ENCODE measurements around the gene EIF2S2.

EIF2S2 gene

DNA sequence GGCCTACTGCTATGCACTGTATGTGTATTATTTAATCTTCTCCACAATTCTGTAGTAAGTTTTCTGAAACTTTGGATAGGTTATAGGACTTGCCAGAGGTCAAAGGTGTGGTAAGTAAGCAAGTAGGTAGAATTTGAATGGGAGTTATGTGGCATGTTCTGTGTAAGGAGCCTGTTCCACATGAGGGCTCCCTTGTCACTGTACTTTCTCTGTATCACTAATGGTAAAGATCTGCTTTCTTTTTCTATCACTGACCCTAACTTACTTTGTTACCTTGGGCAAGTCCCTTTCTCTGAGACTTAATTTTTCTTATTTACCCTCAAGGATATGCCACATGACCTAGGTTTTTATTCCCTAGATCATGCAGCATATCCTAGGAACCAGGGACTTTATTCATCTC, 50.3 kb downstream of the EIF2S2 start:
- DNase-seq = no peak

DNA sequence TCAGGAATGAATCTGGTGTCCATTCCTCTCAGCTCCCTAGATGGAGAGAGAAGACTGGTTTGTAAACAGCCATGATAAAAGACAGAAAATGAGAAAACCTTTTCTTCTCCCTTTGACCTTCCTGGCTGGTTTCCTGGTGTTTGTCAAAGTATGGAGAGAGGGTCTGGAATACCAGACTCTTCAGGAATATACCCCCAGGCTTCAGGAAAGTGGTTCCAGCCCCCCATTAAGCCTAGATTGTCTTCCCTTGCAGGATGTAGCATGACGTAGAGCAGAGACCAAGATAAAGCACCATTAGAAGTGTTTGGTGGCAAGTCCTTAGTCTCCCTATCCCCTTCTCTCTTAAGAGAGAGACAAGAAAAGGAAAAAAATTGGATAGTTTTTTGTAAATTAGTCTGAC, 51.1 kb downstream of the EIF2S2 start:
- DNase-seq = no peak

DNA sequence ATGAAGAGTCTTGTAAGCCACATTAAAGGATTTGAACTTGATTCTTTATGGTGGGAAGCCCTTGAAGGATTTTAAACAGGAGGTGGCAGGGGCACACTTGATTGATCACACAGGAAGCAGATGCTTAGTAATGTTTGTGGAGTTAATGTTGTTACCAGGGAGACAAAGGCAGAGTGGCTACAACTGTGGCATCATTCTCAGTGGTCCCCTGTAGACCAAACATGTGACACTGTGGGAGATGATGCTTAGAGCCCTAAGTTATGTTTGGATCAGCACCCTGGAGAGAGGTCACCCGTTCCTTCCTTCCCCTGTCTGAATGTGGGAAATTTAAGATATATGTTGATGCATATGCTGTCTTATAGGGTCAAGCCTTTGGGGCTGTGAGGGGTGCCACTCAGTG, 53.2 kb downstream of the EIF2S2 start:
- DNase-seq = no peak

DNA sequence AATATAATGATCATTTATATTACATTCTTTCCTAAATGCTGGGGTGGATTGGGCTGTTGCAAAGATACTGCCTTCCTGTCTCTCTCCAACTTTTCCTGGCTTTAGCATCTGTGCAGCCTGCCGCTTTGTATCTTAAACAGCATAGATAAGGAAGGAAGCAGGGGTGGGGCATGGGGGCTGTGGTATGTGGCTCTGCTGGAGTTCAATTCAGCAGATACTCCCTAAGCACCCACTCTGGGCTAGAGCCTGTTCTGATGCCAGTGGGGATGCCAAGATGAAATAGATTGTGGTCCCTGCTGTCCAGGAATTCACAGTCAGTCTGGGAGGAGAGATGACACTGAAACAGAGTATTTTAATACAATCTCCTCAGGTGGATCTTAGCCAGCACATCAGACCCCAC, 56.8 kb downstream of the EIF2S2 start:
- DNase-seq = no peak

DNA sequence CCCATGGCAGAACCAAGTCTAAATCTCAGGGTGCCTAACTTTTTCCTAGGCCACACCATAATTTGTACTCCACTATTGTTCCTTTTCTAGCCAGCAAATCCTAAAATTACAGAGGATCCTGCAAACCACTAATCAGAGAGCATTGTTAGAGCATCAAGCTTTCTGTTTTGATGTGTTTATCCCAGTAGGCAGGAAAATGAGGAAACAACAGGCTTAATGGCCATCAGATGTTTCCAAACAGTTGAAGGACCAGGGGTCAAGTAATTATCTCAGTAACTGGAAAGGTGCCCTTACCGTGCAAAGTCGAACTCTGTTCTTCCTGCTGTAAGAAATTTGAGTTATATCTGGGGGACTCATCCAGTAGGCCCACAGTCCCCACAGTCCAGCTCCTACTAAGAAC, 59.6 kb downstream of the EIF2S2 start:
- DNase-seq = no peak

DNA sequence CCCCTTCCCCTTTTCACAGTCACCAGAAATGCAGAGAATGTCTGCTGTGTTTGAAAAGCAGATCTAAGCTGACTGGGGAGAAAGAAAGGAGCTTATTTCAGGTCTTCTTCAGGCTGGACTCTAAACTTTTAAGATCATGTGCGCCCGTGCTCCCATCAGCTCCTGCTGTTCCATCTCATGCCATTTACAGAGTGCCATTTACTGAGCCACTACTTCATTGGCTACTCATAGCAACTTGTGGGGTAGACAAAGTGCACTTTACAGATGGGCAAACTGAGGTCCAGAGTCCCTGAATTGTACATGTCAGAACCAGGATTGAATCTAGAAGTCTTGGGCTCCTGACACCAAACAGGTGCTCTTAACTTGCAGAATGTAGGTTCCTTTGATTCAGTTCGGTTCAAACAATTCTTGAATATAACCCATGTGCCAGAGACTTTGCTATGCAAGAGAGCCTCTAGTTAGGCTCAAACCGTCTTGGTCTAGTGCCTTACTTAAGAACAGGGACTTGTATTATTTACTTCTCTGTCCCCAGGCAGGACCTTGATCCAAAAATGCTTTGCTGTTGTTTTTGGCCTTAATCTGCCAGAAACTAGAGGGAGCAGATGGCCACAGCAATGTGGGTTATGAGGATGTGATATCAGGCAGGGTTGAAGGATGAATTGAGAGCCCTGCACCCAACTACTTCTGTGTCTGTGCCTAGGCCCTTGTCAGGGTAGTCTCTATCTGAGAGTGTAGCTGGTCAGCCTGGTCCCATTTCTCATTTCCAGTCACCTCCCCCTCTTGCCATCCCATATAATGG, 61.9 kb downstream of the EIF2S2 start:
- no peak for DNase-seq

DNA sequence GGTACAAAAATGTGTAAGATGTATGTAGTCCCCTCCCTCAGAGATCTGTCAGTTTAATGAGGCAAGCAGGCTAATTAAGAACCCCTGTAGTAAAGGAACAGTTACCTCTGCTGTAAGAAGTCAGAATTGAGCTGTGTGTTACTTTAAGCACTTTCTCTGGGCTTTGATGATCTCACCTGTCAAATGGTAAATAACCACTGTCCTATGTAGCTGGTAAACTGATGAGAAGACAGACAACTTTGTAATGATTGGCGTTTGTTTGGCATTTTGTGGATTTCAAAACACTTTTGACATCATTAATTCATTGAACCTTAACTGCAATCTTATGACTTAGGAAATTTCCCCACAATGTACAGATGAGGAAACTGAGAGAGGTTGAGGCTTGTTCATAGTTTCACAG, 62.7 kb downstream of the EIF2S2 start:
- no peak for DNase-seq

DNA sequence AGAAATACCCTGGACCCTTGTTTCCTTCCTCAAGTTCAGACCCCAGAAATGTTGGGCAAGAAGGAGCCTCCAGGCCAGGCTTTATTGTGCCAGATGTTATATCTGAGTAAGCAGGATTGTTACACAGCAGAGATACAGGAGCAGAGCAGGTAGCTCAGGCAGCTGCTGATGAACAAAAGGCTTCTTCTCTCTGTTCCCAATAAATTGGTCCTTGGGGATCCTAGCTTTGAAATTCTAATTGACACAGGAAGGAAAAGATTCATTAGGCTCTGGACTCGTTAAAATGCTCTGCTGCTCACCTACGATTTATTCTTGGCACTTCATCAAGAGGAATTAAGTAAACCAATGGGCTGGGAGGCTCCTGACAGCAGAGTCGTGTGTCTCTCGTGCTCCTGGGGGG, 64.1 kb downstream of the EIF2S2 start:
- DNase-seq = no peak

DNA sequence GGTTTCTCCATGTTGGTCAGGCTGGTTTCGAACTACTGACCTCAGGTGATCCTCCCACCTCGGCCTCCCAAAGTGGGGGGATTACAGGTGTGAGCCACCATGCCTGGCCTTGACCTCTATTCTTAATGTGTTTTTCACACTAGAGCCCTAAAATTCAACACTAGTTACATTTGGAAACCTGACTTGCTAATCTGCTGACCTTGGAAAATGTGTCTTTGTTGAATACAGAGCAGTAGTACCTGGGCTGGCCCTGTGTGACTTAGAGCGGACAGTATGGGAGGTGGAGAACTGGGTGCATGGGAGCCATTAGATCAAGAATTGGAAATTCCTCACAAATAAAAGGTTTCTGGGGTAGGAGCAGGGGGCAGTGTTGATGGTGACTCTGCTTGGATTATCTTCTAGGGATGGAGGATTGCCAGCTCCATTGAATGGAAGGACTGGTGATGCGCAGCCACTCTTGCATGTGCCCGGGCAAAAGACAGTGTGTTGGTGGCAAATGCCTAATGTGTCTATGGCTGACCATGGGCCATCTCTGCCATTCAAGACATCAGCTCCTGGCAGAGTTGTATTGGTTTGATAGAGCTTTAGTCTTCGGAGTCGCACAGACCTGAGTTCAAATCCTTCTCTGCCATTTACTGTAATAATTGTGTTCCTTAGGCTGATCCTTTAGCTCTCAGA, 64.9 kb downstream of the EIF2S2 start:
- no peak for DNase-seq

DNA sequence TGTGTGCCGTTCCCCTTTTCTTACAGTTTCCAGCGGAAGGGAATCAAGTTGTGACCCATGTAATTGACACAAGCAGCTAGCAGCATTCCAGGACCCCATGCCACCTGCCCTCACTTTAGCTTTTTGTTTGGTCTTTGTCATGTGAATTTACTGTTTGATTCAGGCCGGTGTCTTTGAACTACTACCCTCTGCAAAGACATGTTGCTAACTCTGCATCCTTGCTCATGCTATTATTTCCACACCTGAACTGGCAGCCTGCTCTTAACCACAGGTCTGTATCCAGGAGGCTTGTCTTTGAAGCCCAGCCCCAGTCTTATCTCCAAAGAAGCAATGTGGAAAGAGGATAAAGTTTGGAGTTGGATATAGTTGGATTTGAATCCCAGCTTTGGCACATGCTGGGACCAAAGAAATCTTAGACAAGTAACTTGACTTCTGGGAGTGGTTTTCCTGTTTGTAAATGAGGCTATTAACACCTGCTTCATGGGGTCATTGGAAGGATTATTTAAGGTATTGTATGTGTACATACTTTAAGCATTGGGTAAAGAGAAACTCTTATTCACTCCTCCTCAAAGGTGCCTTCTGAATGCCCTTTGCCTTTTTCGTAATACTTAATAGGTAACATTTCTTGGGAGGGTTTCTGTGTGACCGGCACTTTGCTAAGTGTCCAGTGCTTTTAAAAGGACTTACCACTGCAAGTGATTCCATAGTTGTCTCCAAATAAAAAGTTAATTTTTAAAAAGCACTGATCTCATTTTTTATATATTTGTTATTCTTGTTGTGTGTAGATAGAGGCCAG, 65.9 kb downstream of the EIF2S2 start:
- no peak for DNase-seq

DNA sequence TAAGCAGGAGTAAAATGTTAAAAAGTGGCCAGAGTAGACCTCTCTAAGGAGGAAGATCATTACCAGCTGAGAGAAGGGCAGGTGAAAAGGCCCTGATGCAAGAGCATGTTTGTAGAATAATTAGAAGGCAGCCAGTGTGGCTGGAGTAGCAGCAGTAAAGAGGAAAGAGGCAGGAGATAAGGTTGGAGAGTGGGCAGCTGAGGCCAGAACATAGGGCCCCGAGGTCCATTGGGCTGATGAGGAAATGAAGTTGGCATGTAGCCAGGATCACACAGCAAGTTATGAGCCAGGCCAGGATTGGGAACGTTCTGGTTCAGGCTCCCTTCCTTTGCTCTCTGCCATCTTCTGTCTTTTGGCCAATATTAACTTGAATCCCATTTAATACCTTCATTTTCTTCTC, 66.7 kb downstream of the EIF2S2 start:
- DNase-seq = no peak

DNA sequence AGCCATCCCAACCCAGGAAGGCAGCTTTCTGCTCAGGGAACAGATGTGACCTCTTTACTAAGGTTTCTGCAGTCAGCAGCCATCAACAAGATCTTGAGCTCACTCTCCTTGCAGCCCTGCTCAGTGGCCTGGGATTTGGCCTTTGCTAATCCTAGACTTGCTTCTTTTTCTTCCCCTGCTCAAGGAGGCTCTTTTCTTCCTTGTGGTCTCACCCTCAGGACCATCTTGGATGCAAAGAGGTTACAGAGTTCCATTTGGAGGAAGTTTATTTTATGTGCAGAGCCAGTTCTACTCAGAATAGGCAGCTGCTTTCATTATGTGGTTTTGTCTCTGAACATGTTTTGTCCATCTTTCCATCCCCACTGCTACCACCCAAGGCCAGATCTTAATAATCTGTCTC, 69.0 kb downstream of the EIF2S2 start:
- no peak for DNase-seq

DNA sequence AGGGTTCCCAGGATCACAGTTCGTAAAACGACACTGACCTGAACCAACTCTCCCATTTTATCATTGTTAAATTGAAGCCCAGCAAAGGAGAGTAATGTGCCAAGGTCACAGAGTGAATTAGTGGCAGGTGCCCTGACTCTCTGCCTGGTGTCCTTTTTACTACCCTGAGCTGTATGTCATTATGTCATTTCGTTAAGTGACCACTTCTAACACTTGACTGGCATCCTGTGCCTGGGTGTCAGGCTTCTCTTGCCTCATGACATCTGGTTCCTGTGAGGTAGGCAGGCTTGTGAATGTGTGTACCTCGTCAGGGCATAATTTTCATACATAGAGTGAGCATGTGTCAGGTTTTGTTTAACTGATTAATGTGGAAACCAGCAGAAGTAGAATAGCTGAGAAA, 69.8 kb downstream of the EIF2S2 start:
- no peak for DNase-seq

DNA sequence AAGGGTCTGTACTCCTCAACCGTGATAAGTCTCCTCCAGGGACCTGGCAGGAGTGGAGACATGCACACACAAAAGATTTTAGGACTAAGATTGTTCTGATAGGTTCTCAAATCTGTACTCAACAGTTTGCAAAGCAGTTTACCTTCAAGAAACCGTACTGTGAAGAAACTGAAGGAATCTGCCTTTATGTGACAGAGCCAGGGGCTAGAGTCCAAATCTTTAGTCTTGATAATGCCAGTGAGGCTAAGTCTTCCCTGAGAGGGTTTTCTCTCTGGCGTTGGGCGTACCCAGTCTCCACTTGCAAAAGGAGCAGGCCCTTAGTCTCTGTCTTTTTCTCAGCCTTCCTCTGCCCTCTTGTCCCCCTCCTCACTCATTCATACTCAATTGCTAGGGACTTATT, 70.8 kb downstream of the EIF2S2 start:
- no peak for DNase-seq

DNA sequence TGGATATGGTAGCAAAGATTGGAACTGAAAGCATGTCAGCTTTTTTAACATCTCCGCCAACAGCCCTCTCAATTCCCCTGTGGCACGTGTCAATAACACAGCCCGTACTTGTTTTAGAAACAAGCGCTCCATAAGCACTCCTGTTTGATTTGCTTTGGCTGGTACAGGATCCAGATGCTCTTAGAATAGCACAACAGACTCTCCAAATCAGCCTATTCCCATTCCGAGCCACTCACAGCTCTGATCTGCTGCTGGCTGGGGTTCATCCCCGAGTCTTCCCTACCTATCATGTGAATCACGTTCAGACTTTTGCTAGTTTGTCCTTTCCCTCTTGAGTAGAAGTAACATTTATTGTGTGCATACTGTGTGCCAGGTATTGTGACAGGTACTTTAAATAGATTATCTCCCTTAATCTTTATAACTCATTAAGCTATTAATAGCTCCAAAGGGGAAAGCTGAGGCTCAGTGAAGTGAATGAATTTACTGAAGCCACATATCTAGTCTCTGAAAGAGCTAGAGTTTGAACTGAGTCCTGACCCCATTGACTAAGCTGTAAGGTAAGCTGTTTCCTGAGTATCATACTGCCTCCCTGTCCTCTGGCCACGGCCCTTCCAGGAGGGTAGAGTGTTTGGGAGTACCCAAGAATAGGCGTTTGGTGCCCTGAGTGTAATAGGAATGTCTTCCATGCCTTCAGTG, 71.6 kb downstream of the EIF2S2 start:
- no peak for DNase-seq

Measured in effector CD4-positive, alpha-beta T cell (primary cell).